ENCODE data around the gene ZNF487. TPM values are rescaled to one million over a fixed set of nuclear protein-coding genes. Genes with fewer than 3 reads are reported as not detected.

Gene ZNF487
- total and polyA plus RNA-seq, 4 donors: 16.2 to 23.5 (median 19.3) TPM

- no peak overlapping the region for H3K4me3 ChIP-seq (ENCODE audit: low read depth, low read length)
- H3K36me3 ChIP-seq (ENCODE audit: control insufficient read depth, insufficient read depth, low read length): peaks cover 7% of the 10 kb centered on the region
- DNase-seq (ENCODE audit: low read depth in 4 of 6, low spot score in 6 of 6): no peak
- H3K4me1 ChIP-seq (ENCODE audit: control insufficient read depth, insufficient read depth, low read length): peaks cover 25% of the 10 kb centered on the region
- no peaks in the 10 kb centered on the region for H3K27me3 ChIP-seq (ENCODE audit: control insufficient read depth, insufficient read depth, low read length)
- H3K27ac ChIP-seq (ENCODE audit: low read depth, low read length): no peak overlapping the region
- WGBS (ENCODE audit: insufficient coverage): 91% methylated on average over 3 of the region's 14 CpGs
- H3K9me3 ChIP-seq (ENCODE audit: control insufficient read depth, insufficient read depth, low read length): no peaks in the 10 kb centered on the region
Observed at GRCh38 chr10:43403911-43404703, 32.8 kb upstream of the ZNF487 start.

DNA sequence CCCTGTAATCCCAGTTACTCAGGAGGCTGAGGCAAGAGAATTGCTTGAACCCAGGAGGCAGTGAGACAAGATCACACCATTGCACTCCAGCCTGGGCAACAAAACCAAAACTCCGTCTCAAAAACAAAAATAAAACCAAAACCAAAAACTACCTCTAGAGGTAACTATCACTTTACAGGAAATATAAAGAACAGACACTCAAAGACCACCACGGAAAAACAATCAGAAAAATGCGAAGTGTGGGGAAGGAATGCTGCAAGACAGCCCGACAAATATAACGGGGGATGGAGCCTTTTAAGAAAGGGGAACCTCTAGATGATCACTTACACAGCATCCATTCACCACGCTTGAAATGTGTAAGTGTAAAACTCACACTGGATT is 32.2 kb upstream of the ZNF487 start:
- H3K27ac ChIP-seq (ENCODE audit: low read depth, low read length): no peak overlapping the region
- DNase-seq (ENCODE audit: low read depth in 4 of 6, low spot score in 6 of 6): no peak
- H3K9me3 ChIP-seq (ENCODE audit: control insufficient read depth, insufficient read depth, low read length): no peaks in the 10 kb centered on the region
- WGBS (ENCODE audit: insufficient coverage): no CpG with 5 or more reads among the region's 6 CpGs
- H3K36me3 ChIP-seq (ENCODE audit: control insufficient read depth, insufficient read depth, low read length): peaks cover 7% of the 10 kb centered on the region
- no peaks in the 10 kb centered on the region for H3K27me3 ChIP-seq (ENCODE audit: control insufficient read depth, insufficient read depth, low read length)
- peaks cover 30% of the 10 kb centered on the region for H3K4me1 ChIP-seq (ENCODE audit: control insufficient read depth, insufficient read depth, low read length)
- H3K4me3 ChIP-seq (ENCODE audit: low read depth, low read length): no peak overlapping the region

GRCh38 chr10:43407148-43407575 is 29.7 kb upstream of the ZNF487 start:
- Histone ChIP-seq H3K9me3 (ENCODE audit: control insufficient read depth, insufficient read depth, low read length) (no peaks in the 10 kb centered on the region), H3K36me3 (ENCODE audit: control insufficient read depth, insufficient read depth, low read length) (peaks cover 5% of the 10 kb centered on the region), H3K4me3 (ENCODE audit: low read depth, low read length) (peak overlapping the region; percentile 73), H3K4me1 (ENCODE audit: control insufficient read depth, insufficient read depth, low read length) (peaks cover 30% of the 10 kb centered on the region), H3K27me3 (ENCODE audit: control insufficient read depth, insufficient read depth, low read length) (no peaks in the 10 kb centered on the region), H3K27ac (ENCODE audit: low read depth, low read length) (peak overlapping the region; percentile 97)
- 0% methylated on average over 51 of the region's 59 CpGs for WGBS (ENCODE audit: insufficient coverage)
- DNase-seq (ENCODE audit: low read depth in 4 of 6, low spot score in 6 of 6): peak in 3 of 6 donors; percentile 37 to 75 (median 48)

- H3K27me3 ChIP-seq (ENCODE audit: control insufficient read depth, insufficient read depth, low read length): no peaks in the 10 kb centered on the region
- H3K4me3 ChIP-seq (ENCODE audit: low read depth, low read length): peak overlapping the region; percentile 73
- peak overlapping the region; percentile 97 for H3K27ac ChIP-seq (ENCODE audit: low read depth, low read length)
- peak in 3 of 6 donors; percentile 49 to 90 (median 78) for DNase-seq (ENCODE audit: low read depth in 4 of 6, low spot score in 6 of 6)
- no peaks in the 10 kb centered on the region for H3K9me3 ChIP-seq (ENCODE audit: control insufficient read depth, insufficient read depth, low read length)
- H3K36me3 ChIP-seq (ENCODE audit: control insufficient read depth, insufficient read depth, low read length): peaks cover 5% of the 10 kb centered on the region
- peaks cover 30% of the 10 kb centered on the region for H3K4me1 ChIP-seq (ENCODE audit: control insufficient read depth, insufficient read depth, low read length)
- under 1% methylated on average over 45 of the region's 56 CpGs for WGBS (ENCODE audit: insufficient coverage)
Observed at GRCh38 chr10:43407576-43408330, 29.2 kb upstream of the ZNF487 start.

DNA sequence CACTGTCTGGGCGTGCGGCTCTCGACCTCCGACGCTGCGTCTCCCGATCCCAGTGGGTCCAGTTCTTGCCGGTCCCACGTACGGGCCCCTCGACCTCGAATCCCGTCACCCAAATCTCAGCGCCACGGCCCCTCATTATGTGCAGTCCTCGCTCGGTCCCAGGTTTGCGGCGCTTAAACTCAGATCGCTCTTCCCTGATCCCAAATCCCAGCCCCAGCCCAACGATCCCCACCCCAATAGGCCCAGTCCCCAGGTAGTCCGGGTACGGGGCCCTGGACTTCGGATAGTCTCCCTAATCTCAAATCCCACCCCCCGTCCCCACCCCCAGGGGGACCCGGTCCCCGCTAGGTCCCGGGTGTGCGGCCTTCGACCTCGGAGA is 28.6 kb upstream of the ZNF487 start:
- Histone ChIP-seq H3K4me3 (ENCODE audit: low read depth, low read length) (peak overlapping the region; percentile 73), H3K27me3 (ENCODE audit: control insufficient read depth, insufficient read depth, low read length) (no peaks in the 10 kb centered on the region), H3K27ac (ENCODE audit: low read depth, low read length) (peak overlapping the region; percentile 97), H3K9me3 (ENCODE audit: control insufficient read depth, insufficient read depth, low read length) (no peaks in the 10 kb centered on the region), H3K36me3 (ENCODE audit: control insufficient read depth, insufficient read depth, low read length) (peaks cover 5% of the 10 kb centered on the region), H3K4me1 (ENCODE audit: control insufficient read depth, insufficient read depth, low read length) (peaks cover 30% of the 10 kb centered on the region)
- WGBS (ENCODE audit: insufficient coverage): under 1% methylated on average over 24 of the region's 31 CpGs
- no peak for DNase-seq (ENCODE audit: low read depth in 4 of 6, low spot score in 6 of 6)

DNA sequence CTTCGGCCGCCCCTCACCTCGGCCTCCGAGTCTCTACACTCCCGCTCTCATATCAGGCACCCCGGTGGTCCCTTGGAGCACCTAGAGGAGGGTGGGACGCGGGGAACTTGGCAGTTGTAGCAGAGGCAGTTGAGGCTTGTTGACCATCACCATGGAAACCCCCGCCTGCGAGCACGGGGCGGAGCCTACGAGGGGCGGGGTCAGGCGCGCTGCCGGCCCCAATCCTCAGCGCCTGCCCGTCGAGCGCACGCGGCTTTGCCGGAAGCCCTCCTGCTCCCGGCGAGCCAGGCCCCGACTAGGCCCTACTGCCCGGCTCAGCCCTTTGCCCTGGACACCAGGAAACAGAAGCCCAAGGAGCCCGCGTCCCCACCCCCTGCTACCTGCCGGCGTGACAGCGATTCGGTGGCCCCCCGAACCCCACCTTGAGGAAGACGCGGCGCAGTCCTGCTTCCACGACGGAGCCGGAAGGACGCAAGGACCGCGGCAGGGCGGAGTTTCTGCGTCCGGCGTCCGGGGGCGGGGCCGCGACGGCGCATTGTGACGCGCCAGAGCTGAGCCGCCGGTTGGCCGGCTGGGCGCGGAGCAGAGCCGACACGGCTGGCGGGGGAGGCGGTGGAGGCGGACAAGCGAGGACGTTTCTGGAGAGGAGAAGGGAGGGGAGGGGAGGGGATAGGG is 28.1 kb upstream of the ZNF487 start, which contains the start of gene HNRNPF:
TSS of gene HNRNPF (minus strand) at position 477 of the 675 bp plus-strand sequence. CDS start 21,302 bp downstream, outside the sequence.
- under 1% methylated on average over 60 of the region's 68 CpGs for WGBS (ENCODE audit: insufficient coverage)

GRCh38 chr10:43409385-43410109 is 27.4 kb upstream of the ZNF487 start:
- Histone ChIP-seq H3K4me1 (ENCODE audit: control insufficient read depth, insufficient read depth, low read length) (peaks cover 30% of the 10 kb centered on the region), H3K4me3 (ENCODE audit: low read depth, low read length) (peak overlapping the region; percentile 73), H3K27ac (ENCODE audit: low read depth, low read length) (peak overlapping the region; percentile 93), H3K9me3 (ENCODE audit: control insufficient read depth, insufficient read depth, low read length) (no peaks in the 10 kb centered on the region), H3K36me3 (ENCODE audit: control insufficient read depth, insufficient read depth, low read length) (no peaks in the 10 kb centered on the region), H3K27me3 (ENCODE audit: control insufficient read depth, insufficient read depth, low read length) (no peaks in the 10 kb centered on the region)
- 9% methylated on average over 40 of the region's 46 CpGs for WGBS (ENCODE audit: insufficient coverage)
- DNase-seq (ENCODE audit: low read depth in 4 of 6, low spot score in 6 of 6): peak in 1 of 6 donors; percentile 68

More for the DNA sequence above, 28.1 kb upstream of the ZNF487 start, which contains the start of gene HNRNPF:
- Histone ChIP-seq H3K27ac (ENCODE audit: low read depth, low read length) (peak within 1 kb of the TSS; percentile 97), H3K4me3 (ENCODE audit: low read depth, low read length) (peak within 1 kb of the TSS; percentile 73), H3K36me3 (ENCODE audit: control insufficient read depth, insufficient read depth, low read length) (peaks cover 2% of the 10 kb centered on the region), H3K4me1 (ENCODE audit: control insufficient read depth, insufficient read depth, low read length) (peaks cover 30% of the 10 kb centered on the region), H3K9me3 (ENCODE audit: control insufficient read depth, insufficient read depth, low read length) (no peaks in the 10 kb centered on the region), H3K27me3 (ENCODE audit: control insufficient read depth, insufficient read depth, low read length) (no peaks in the 10 kb centered on the region)
- DNase-seq (ENCODE audit: low read depth in 4 of 6, low spot score in 6 of 6): peak; percentile 86 to 99 (median 94)

GRCh38 chr10:43410345-43410744 is 26.6 kb upstream of the ZNF487 start:
- Histone ChIP-seq H3K4me1 (ENCODE audit: control insufficient read depth, insufficient read depth, low read length) (peaks cover 30% of the 10 kb centered on the region), H3K27ac (ENCODE audit: low read depth, low read length) (no peak overlapping the region), H3K36me3 (ENCODE audit: control insufficient read depth, insufficient read depth, low read length) (no peaks in the 10 kb centered on the region), H3K27me3 (ENCODE audit: control insufficient read depth, insufficient read depth, low read length) (no peaks in the 10 kb centered on the region), H3K9me3 (ENCODE audit: control insufficient read depth, insufficient read depth, low read length) (no peaks in the 10 kb centered on the region), H3K4me3 (ENCODE audit: low read depth, low read length) (no peak overlapping the region)
- DNase-seq (ENCODE audit: low read depth in 4 of 6, low spot score in 6 of 6): no peak
- WGBS (ENCODE audit: insufficient coverage): 99% methylated on average over 7 of the region's 14 CpGs

- WGBS (ENCODE audit: insufficient coverage): 100% methylated on average over 1 of the region's 2 CpGs
- H3K27ac ChIP-seq (ENCODE audit: low read depth, low read length): no peak overlapping the region
- no peak overlapping the region for H3K4me3 ChIP-seq (ENCODE audit: low read depth, low read length)
- no peaks in the 10 kb centered on the region for H3K27me3 ChIP-seq (ENCODE audit: control insufficient read depth, insufficient read depth, low read length)
- DNase-seq (ENCODE audit: low read depth in 4 of 6, low spot score in 6 of 6): no peak
- H3K36me3 ChIP-seq (ENCODE audit: control insufficient read depth, insufficient read depth, low read length): no peaks in the 10 kb centered on the region
- H3K9me3 ChIP-seq (ENCODE audit: control insufficient read depth, insufficient read depth, low read length): no peaks in the 10 kb centered on the region
- peaks cover 20% of the 10 kb centered on the region for H3K4me1 ChIP-seq (ENCODE audit: control insufficient read depth, insufficient read depth, low read length)
Observed at GRCh38 chr10:43411536-43411935, 25.4 kb upstream of the ZNF487 start.

Data from spinal cord (tissue), 10 donors.